Astrocyte (in vitro differentiated cells and primary cell): ENCODE measurements around the gene SPARCL1.

Experiments
- CTCF ChIP-seq: IDR thresholded peaks from 2 replicates; pipeline ENCODE4 v1.5.1; 2011; ENCODE audit warnings: low read depth, mild to moderate bottlenecking, inconsistent platforms, low read length, moderate library complexity; ENCODE audit not compliant: insufficient read depth
- EZH2 ChIP-seq: IDR thresholded peaks from 2 replicates; pipeline ENCODE4 v1.6.1; 2012; ENCODE audit warnings: mild to moderate bottlenecking, low read length, inconsistent platforms; ENCODE audit not compliant: insufficient read depth

DNA sequence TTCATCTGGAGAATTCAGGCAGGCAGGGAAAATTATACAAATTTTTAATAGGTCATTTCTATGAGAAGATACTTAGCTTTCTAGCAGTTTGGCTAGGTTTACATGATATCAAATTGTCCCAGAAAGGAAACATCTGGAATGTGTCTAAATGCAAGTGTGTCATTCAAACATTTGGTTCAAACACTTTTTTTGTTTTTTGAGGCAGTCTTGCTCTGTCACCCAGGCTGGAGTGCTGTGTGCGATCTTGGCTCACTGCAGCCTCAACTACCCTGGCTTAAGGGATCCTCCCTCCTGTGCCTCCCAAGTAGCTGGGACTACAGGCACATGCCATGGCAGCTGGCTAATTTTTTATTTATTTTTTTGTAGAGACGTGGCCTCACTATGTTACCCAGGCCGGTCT, 31.6 kb downstream of the SPARCL1 start:
- TF ChIP-seq EZH2 = no peak
- no peak for TF ChIP-seq CTCF
